SK-N-SH (cell line): ENCODE data around the gene CPEB4.

Experiments
- MAX ChIP-seq: IDR thresholded peaks from 2 replicates; pipeline ENCODE4 v1.4.0; 2012; ENCODE audit warnings: low read depth
- MXI1 ChIP-seq: IDR thresholded peaks from 2 replicates; pipeline ENCODE4 v1.6.1; 2012; ENCODE audit warnings: mild to moderate bottlenecking, low read depth, low read length, improper control_type of control experiment
- POLR2AphosphoS5 ChIP-seq: IDR thresholded peaks from 2 replicates; pipeline ENCODE4 v1.6.1; 2012; ENCODE audit warnings: low read depth, low read length
- SMC3 ChIP-seq: IDR thresholded peaks from 2 replicates; pipeline ENCODE4 v1.6.1; 2012; ENCODE audit warnings: low read depth, low read length, improper control_type of control experiment
- TF ChIP-seq, protein P1 (sequence below): fragments of 200-600 bp; sonication (generic); IDR thresholded peaks from 2 replicates; pipeline ENCODE4 v1.6.1; 2017; ENCODE audit warnings: antibody characterized with exemption, mild to moderate bottlenecking, moderate library complexity
- TF ChIP-seq, protein P2 (sequence below): IDR thresholded peaks from 2 replicates; pipeline ENCODE4 v1.4.0; 2012; ENCODE audit warnings: low read depth, borderline replicate concordance

- TF ChIP-seq, protein P1, sequence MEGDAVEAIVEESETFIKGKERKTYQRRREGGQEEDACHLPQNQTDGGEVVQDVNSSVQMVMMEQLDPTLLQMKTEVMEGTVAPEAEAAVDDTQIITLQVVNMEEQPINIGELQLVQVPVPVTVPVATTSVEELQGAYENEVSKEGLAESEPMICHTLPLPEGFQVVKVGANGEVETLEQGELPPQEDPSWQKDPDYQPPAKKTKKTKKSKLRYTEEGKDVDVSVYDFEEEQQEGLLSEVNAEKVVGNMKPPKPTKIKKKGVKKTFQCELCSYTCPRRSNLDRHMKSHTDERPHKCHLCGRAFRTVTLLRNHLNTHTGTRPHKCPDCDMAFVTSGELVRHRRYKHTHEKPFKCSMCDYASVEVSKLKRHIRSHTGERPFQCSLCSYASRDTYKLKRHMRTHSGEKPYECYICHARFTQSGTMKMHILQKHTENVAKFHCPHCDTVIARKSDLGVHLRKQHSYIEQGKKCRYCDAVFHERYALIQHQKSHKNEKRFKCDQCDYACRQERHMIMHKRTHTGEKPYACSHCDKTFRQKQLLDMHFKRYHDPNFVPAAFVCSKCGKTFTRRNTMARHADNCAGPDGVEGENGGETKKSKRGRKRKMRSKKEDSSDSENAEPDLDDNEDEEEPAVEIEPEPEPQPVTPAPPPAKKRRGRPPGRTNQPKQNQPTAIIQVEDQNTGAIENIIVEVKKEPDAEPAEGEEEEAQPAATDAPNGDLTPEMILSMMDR: no peak
- TF ChIP-seq SMC3: no peak
- no peak for TF ChIP-seq MXI1
- TF ChIP-seq, protein P2, sequence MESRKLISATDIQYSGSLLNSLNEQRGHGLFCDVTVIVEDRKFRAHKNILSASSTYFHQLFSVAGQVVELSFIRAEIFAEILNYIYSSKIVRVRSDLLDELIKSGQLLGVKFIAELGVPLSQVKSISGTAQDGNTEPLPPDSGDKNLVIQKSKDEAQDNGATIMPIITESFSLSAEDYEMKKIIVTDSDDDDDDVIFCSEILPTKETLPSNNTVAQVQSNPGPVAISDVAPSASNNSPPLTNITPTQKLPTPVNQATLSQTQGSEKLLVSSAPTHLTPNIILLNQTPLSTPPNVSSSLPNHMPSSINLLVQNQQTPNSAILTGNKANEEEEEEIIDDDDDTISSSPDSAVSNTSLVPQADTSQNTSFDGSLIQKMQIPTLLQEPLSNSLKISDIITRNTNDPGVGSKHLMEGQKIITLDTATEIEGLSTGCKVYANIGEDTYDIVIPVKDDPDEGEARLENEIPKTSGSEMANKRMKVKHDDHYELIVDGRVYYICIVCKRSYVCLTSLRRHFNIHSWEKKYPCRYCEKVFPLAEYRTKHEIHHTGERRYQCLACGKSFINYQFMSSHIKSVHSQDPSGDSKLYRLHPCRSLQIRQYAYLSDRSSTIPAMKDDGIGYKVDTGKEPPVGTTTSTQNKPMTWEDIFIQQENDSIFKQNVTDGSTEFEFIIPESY: no peak
- no peak for TF ChIP-seq MAX
- TF ChIP-seq POLR2AphosphoS5: no peak
Observed at GRCh38 chr5:174010365-174010764, 122.2 kb downstream of the CPEB4 start.
